ENCODE measurements around the gene SYT3. TPM values are rescaled to one million over a fixed set of nuclear protein-coding genes. Genes with fewer than 3 reads are reported as not detected.

SYT3 gene
- total RNA-seq, 1 experiment from 2014 or later = 1.8 TPM

DNA sequence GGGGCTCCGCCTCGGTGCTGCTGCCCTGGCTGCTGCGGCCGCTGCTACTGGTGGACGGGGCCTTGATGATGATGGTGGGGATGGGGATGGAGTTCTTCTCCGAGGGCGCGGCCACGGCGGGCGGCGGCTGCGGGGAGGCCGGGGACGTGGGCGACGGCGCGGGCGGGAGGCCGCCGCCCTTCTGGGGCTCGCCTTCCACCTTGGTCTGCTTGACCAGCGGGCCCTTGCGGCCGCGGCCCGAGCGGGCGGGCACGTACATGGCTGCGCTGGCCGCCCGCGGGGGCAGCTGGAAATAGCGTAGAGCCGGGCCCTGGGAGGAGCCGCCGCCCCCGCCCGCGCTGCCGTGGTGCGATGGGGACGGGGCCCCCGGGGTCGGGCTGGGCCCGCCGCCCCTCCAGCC lies 28.7 kb upstream of the SYT3 start:
- ChIA-PET CTCF (no interaction called here), POLR2A (ENCODE audit: low non-redundant PET) (no interaction called here)
- TF ChIP-seq CTCF (conservative IDR thresholded peaks at IDR 0.05; ENCODE audit: low read depth, low read length) (no peak), EZH2 (IDR thresholded peaks at IDR 0.05; ENCODE audit: borderline replicate concordance, low read depth, low read length, poor library complexity, severe bottlenecking) (no peak)
- Histone ChIP-seq H3K4me1 (ENCODE audit: insufficient read depth, low read length, poor library complexity, severe bottlenecking) (peaks cover 7% of the 10 kb centered on the region), H3K36me3 (ENCODE audit: insufficient read depth, low read length, poor library complexity, severe bottlenecking) (no peaks in the 10 kb centered on the region), H3K27me3 (replicated peaks; ENCODE audit: insufficient read depth, low read depth, low read length, poor library complexity) (peaks cover 30% of the 10 kb centered on the region), H3K9me3 (ENCODE audit: low read depth, low read length, poor library complexity, severe bottlenecking) (no peaks in the 10 kb centered on the region), H3K4me3 (ENCODE audit: low read depth, low read length, poor library complexity, severe bottlenecking) (no peak overlapping the region), H3K27ac (ENCODE audit: low read depth, low read length, poor library complexity, severe bottlenecking) (no peak overlapping the region)
- no TSS peak for BruUV-seq (replicated peaks)
- intact Hi-C loops (cut with micrococcal nuclease; ENCODE audit: unreplicated experiment) = no loop called here
- no peak for DNase-seq (ENCODE audit: low spot score)

- no TSS peak for BruUV-seq (replicated peaks)
- CTCF ChIA-PET = interaction anchor here (0.7 kb wide), 2 partner anchors 35 to 242 kb away, joined by 8 to 12 read pairs; no protein-coding TSS in a partner anchor
- POLR2A ChIA-PET (ENCODE audit: low non-redundant PET) = no interaction called here
These were observed 28.1 kb upstream of the SYT3 start for GRCh38 chr19:50667759-50668231.

GRCh38 chr19:50667177-50667758 lies 27.6 kb upstream of the SYT3 start:
- ChIA-PET CTCF (interaction anchor here (0.7 kb wide), 2 partner anchors 36 to 242 kb away, joined by 8 to 12 read pairs; no protein-coding TSS in a partner anchor), POLR2A (ENCODE audit: low non-redundant PET) (no interaction called here)
- TF ChIP-seq EZH2 (IDR thresholded peaks at IDR 0.05; ENCODE audit: borderline replicate concordance, low read depth, low read length, poor library complexity, severe bottlenecking) (peak; percentile 81), CTCF (conservative IDR thresholded peaks at IDR 0.05; ENCODE audit: low read depth, low read length) (no peak)
- BruUV-seq (replicated peaks) = no TSS peak
- Histone ChIP-seq H3K4me1 (ENCODE audit: insufficient read depth, low read length, poor library complexity, severe bottlenecking) (peaks cover 7% of the 10 kb centered on the region), H3K4me3 (ENCODE audit: low read depth, low read length, poor library complexity, severe bottlenecking) (peak overlapping the region; percentile 23), H3K36me3 (ENCODE audit: insufficient read depth, low read length, poor library complexity, severe bottlenecking) (no peaks in the 10 kb centered on the region), H3K27ac (ENCODE audit: low read depth, low read length, poor library complexity, severe bottlenecking) (no peak overlapping the region), H3K9me3 (ENCODE audit: low read depth, low read length, poor library complexity, severe bottlenecking) (no peaks in the 10 kb centered on the region), H3K27me3 (replicated peaks; ENCODE audit: insufficient read depth, low read depth, low read length, poor library complexity) (peaks cover 30% of the 10 kb centered on the region)
- intact Hi-C loops (cut with micrococcal nuclease; ENCODE audit: unreplicated experiment) = no loop called here
- DNase-seq (ENCODE audit: low spot score) = no peak

More at GRCh38 chr19:50667759-50668231, 28.1 kb upstream of the SYT3 start:
- peak overlapping the region; percentile 23 for H3K4me3 ChIP-seq (ENCODE audit: low read depth, low read length, poor library complexity, severe bottlenecking)
- TF ChIP-seq CTCF (conservative IDR thresholded peaks at IDR 0.05; ENCODE audit: low read depth, low read length) (no peak), EZH2 (IDR thresholded peaks at IDR 0.05; ENCODE audit: borderline replicate concordance, low read depth, low read length, poor library complexity, severe bottlenecking) (peak; percentile 54)
- peaks cover 7% of the 10 kb centered on the region for H3K4me1 ChIP-seq (ENCODE audit: insufficient read depth, low read length, poor library complexity, severe bottlenecking)
- peaks cover 30% of the 10 kb centered on the region for H3K27me3 ChIP-seq (replicated peaks; ENCODE audit: insufficient read depth, low read depth, low read length, poor library complexity)
- intact Hi-C loops (cut with micrococcal nuclease; ENCODE audit: unreplicated experiment) = no loop called here
- no peaks in the 10 kb centered on the region for H3K9me3 ChIP-seq (ENCODE audit: low read depth, low read length, poor library complexity, severe bottlenecking)
- DNase-seq (ENCODE audit: low spot score) = no peak
- no peaks in the 10 kb centered on the region for H3K36me3 ChIP-seq (ENCODE audit: insufficient read depth, low read length, poor library complexity, severe bottlenecking)
- H3K27ac ChIP-seq (ENCODE audit: low read depth, low read length, poor library complexity, severe bottlenecking) = no peak overlapping the region
